ENCODE measurements around the gene INTS11. TPM values are rescaled to one million over a fixed set of nuclear protein-coding genes. Genes with fewer than 3 reads are reported as not detected.

INTS11 gene
- total and polyA plus RNA-seq, 9 of the 15 experiments (the other 6 are each of a cell fraction or from before 2014, with no cell fraction given), result 3.6 to 183 (median 110) TPM

DNA sequence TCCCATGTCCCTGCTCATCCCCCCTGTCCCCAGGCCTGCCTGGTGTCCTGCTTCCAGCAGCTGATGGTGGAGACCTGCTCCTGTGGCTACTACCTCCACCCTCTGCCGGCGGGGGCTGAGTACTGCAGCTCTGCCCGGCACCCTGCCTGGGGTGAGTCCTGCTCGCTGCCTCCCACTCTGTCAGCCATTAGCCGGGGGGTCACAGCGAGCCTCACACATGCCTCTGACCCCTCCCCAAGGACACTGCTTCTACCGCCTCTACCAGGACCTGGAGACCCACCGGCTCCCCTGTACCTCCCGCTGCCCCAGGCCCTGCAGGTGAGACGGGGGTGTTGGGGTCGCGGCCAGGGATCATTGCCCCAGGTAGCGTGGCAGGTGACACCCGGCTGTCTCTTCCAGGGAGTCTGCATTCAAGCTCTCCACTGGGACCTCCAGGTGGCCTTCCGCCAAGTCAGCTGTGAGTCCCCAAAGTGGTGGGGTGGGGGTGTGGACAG is 34.2 kb downstream of the INTS11 start (continued):
- peak; percentile 37; the same call in 1 of the 2 replicates for TF ChIP-seq SP1 (CRISPR knock-in tag; IDR thresholded peaks at IDR 0.05)
- no peak for TF ChIP-seq ZSCAN29 (IDR thresholded peaks at IDR 0.05)
- TF ChIP-seq, protein P1, sequence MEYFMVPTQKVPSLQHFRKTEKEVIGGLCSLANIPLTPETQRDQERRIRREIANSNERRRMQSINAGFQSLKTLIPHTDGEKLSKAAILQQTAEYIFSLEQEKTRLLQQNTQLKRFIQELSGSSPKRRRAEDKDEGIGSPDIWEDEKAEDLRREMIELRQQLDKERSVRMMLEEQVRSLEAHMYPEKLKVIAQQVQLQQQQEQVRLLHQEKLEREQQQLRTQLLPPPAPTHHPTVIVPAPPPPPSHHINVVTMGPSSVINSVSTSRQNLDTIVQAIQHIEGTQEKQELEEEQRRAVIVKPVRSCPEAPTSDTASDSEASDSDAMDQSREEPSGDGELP (CRISPR knock-in tag; IDR thresholded peaks at IDR 0.05; ENCODE audit: borderline replicate concordance), result peak; percentile 92
- no peak for TF ChIP-seq SAP30 (IDR thresholded peaks at IDR 0.05; ENCODE audit: borderline replicate concordance, insufficient read depth, low read depth, low read length, poor library complexity, severe bottlenecking)
- TF ChIP-seq ZNF212 (CRISPR knock-in tag; IDR thresholded peaks at IDR 0.05), result no peak
- TF ChIP-seq CSDE1 (IDR thresholded peaks at IDR 0.05), result no peak
- 0 out of 2 replicates have a peak, but pooled peaks have one; percentile 30 for TF ChIP-seq MTA3 (IDR thresholded peaks at IDR 0.05; ENCODE audit: borderline replicate concordance)
- TF ChIP-seq KLF6 (CRISPR knock-in tag; IDR thresholded peaks at IDR 0.05; ENCODE audit: borderline replicate concordance), result no peak
- TF ChIP-seq SMC3 (conservative IDR thresholded peaks at IDR 0.05; ENCODE audit: insufficient read depth, low read depth, low read length), result peak; percentile 71
- TF ChIP-seq VEZF1 (CRISPR knock-in tag; IDR thresholded peaks at IDR 0.05), result peak; percentile 50
- TF ChIP-seq, protein P2, sequence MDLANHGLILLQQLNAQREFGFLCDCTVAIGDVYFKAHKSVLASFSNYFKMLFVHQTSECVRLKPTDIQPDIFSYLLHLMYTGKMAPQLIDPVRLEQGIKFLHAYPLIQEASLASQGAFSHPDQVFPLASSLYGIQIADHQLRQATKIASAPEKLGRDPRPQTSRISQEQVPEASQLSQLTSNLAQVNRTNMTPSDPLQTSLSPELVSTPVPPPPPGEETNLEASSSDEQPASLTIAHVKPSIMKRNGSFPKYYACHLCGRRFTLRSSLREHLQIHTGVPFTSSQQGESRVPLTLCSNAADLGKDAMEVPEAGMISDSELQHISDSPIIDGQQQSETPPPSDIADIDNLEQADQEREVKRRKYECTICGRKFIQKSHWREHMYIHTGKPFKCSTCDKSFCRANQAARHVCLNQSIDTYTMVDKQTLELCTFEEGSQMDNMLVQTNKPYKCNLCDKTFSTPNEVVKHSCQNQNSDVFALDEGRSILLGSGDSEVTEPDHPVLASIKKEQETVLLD (IDR thresholded peaks at IDR 0.05), result peak; percentile 53; the same call in 1 of the 2 replicates
- no peak for TF ChIP-seq C11orf30 (IDR thresholded peaks at IDR 0.05; ENCODE audit: low read depth)
- TF ChIP-seq CTBP1 (IDR thresholded peaks at IDR 0.05; ENCODE audit: borderline replicate concordance), result peak; percentile 30; the same call in 1 of the 2 replicates
- 0 out of 2 replicates have a peak, but pooled peaks have one; percentile 34 for TF ChIP-seq RB1 (IDR thresholded peaks at IDR 0.05; ENCODE audit: low read depth)
- TF ChIP-seq MAZ (CRISPR knock-in tag; conservative IDR thresholded peaks at IDR 0.05 in 1 of 2, IDR thresholded peaks at IDR 0.05 in 1 of 2), result peak in 1 of 2 experiments; percentile 52; a peak in 1 of 4 replicates
- TF ChIP-seq, protein P3, sequence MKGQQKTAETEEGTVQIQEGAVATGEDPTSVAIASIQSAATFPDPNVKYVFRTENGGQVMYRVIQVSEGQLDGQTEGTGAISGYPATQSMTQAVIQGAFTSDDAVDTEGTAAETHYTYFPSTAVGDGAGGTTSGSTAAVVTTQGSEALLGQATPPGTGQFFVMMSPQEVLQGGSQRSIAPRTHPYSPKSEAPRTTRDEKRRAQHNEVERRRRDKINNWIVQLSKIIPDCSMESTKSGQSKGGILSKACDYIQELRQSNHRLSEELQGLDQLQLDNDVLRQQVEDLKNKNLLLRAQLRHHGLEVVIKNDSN (CRISPR knock-in tag; IDR thresholded peaks at IDR 0.05), result peak; percentile 43; the same call in 1 of the 2 replicates
- TF ChIP-seq TEAD4 (IDR thresholded peaks at IDR 0.05; ENCODE audit: low read length), result no peak
- peak; percentile 77; the same call in 1 of the 2 replicates for TF ChIP-seq TEAD4 (CRISPR knock-in tag; IDR thresholded peaks at IDR 0.05; ENCODE audit: borderline replicate concordance)
- TF ChIP-seq STAG1 (CRISPR knock-in tag; IDR thresholded peaks at IDR 0.05; ENCODE audit: borderline replicate concordance), result peak; percentile 65; the same call in 1 of the 2 replicates
- TF ChIP-seq ZNF165 (CRISPR knock-in tag; IDR thresholded peaks at IDR 0.05; ENCODE audit: borderline replicate concordance), result no peak
- peak in 1 of 2 experiments; percentile 56; a peak in 1 of 4 replicates for TF ChIP-seq TEAD1 (CRISPR knock-in tag; IDR thresholded peaks at IDR 0.05)
- TF ChIP-seq HCFC1 (IDR thresholded peaks at IDR 0.05; ENCODE audit: low read depth, low read length), result 0 out of 2 replicates have a peak, but pooled peaks have one; percentile 14
- no peak for TF ChIP-seq POLR2AphosphoS2 (IDR thresholded peaks at IDR 0.05; ENCODE audit: low read length)
- no peak for TF ChIP-seq ZNF174 (CRISPR knock-in tag; IDR thresholded peaks at IDR 0.05)
- TF ChIP-seq ZNF12 (CRISPR knock-in tag; IDR thresholded peaks at IDR 0.05), result no peak

Measured in K562 (cell line).